ENCODE results near the gene FNDC5.

Gene FNDC5

GRCh38 chr1:32813941-32814739 lies 56.6 kb downstream of the FNDC5 start:
- DNase-seq (ENCODE audit: low read depth), result no peak

All from stimulated activated CD8-positive, alpha-beta memory T cell treated with anti-CD3 and anti-CD28 coated beads, Interleukin-15, amount 100 ng/mL, for 1 hour (primary cell).